ENCODE measurements around the gene AGPS. TPM values are rescaled to one million over a fixed set of nuclear protein-coding genes. Genes with fewer than 3 reads are reported as not detected.

Gene AGPS
- polyA plus RNA-seq, 1 of the 3 experiments (the other 2 are of a cell fraction): 10.9 TPM

DNA sequence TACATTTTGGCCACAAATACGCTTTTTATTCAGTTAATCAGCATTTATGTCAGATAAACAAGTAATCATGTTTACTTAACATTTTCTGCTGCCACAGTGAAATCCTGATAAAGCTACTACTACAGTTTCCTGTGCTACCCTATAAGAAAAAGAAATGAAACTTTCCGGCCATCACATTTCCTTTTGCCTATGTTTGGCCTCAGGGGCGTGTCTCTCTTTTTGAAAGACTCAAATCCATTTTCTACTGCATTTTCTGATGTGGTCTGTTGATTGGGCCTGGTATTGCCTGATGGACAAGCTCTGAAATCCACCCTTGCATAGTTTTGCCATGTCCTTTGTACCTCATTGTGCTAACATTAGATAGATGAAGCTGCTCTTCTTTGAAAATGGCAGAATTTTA, 152.6 kb downstream of the AGPS start:
- POLR2A ChIA-PET: no interaction called here
- TF ChIP-seq ELF1 (IDR thresholded peaks at IDR 0.05): no peak
- TF ChIP-seq CTCF (IDR thresholded peaks at IDR 0.05): no peak
- TF ChIP-seq, protein P1, sequence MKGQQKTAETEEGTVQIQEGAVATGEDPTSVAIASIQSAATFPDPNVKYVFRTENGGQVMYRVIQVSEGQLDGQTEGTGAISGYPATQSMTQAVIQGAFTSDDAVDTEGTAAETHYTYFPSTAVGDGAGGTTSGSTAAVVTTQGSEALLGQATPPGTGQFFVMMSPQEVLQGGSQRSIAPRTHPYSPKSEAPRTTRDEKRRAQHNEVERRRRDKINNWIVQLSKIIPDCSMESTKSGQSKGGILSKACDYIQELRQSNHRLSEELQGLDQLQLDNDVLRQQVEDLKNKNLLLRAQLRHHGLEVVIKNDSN (IDR thresholded peaks at IDR 0.05; ENCODE audit: borderline replicate concordance, low read depth): no peak
- no peak for TF ChIP-seq MEF2A (IDR thresholded peaks at IDR 0.05; ENCODE audit: borderline replicate concordance, low read depth)
- TF ChIP-seq TEAD4 (IDR thresholded peaks at IDR 0.05; ENCODE audit: borderline replicate concordance, insufficient read depth): no peak
- no peak for TF ChIP-seq GABPA (IDR thresholded peaks at IDR 0.05; ENCODE audit: low read depth)
- TF ChIP-seq, protein P2, sequence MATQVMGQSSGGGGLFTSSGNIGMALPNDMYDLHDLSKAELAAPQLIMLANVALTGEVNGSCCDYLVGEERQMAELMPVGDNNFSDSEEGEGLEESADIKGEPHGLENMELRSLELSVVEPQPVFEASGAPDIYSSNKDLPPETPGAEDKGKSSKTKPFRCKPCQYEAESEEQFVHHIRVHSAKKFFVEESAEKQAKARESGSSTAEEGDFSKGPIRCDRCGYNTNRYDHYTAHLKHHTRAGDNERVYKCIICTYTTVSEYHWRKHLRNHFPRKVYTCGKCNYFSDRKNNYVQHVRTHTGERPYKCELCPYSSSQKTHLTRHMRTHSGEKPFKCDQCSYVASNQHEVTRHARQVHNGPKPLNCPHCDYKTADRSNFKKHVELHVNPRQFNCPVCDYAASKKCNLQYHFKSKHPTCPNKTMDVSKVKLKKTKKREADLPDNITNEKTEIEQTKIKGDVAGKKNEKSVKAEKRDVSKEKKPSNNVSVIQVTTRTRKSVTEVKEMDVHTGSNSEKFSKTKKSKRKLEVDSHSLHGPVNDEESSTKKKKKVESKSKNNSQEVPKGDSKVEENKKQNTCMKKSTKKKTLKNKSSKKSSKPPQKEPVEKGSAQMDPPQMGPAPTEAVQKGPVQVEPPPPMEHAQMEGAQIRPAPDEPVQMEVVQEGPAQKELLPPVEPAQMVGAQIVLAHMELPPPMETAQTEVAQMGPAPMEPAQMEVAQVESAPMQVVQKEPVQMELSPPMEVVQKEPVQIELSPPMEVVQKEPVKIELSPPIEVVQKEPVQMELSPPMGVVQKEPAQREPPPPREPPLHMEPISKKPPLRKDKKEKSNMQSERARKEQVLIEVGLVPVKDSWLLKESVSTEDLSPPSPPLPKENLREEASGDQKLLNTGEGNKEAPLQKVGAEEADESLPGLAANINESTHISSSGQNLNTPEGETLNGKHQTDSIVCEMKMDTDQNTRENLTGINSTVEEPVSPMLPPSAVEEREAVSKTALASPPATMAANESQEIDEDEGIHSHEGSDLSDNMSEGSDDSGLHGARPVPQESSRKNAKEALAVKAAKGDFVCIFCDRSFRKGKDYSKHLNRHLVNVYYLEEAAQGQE (IDR thresholded peaks at IDR 0.05; ENCODE audit: low read depth, low read length): no peak
- TF ChIP-seq NRF1 (IDR thresholded peaks at IDR 0.05; ENCODE audit: low read depth, low read length): no peak
- CTCF ChIA-PET: interaction anchor here (0.8 to 1.4 kb wide), 3 partner anchors 11 to 59 kb away, joined by 3 read pairs; no protein-coding TSS in a partner anchor
- no peaks in the 10 kb centered on the region for H3K79me2 ChIP-seq (ENCODE audit: insufficient read depth)
- no peak overlapping the region for H3K4me3 ChIP-seq (ENCODE audit: low read depth in 2 of 2, low read length in 1 of 2)
- no peaks in the 10 kb centered on the region for H3F3A ChIP-seq (replicated peaks; ENCODE audit: insufficient read depth)
- H3K27me3 ChIP-seq (ENCODE audit: insufficient read depth): no peaks in the 10 kb centered on the region
- peaks cover 0 to 17% of the 10 kb centered on the region in 2 experiments; a peak in 2 of 4 replicates for H3K4me1 ChIP-seq (ENCODE audit: control insufficient read depth in 1 of 2, insufficient read depth in 2 of 2, low read depth in 1 of 2, low read length in 1 of 2)
- no peak overlapping the region for H3K9ac ChIP-seq
- no peak overlapping the region for H3K4me2 ChIP-seq
- H3K9me2 ChIP-seq: no peaks in the 10 kb centered on the region
- no peaks in the 10 kb centered on the region for H3K9me3 ChIP-seq
- 90% methylated on average over 3 of the region's 3 CpGs for WGBS (ENCODE audit: low lambda C conversion rate)
- no peaks in the 10 kb centered on the region for H4K20me1 ChIP-seq (ENCODE audit: insufficient read depth)
- no peak for DNase-seq
- no peak overlapping the region for H2AFZ ChIP-seq (ENCODE audit: low read depth)
- no peak overlapping the region for H3K27ac ChIP-seq (ENCODE audit: low read depth in 2 of 2, low read length in 1 of 2)
- H3K36me3 ChIP-seq (replicated peaks in 1 of 2; ENCODE audit: control insufficient read depth in 1 of 2, insufficient read depth in 2 of 2, low read length in 1 of 2): peaks cover 5% of the 10 kb centered on the region in 2 experiments

- H3K4me3 ChIP-seq (ENCODE audit: low read depth in 2 of 2, low read length in 1 of 2): peak overlapping the region in 1 of 2 experiments; percentile 17; a peak in 1 of 4 replicates
- H3K4me1 ChIP-seq (ENCODE audit: control insufficient read depth in 1 of 2, insufficient read depth in 2 of 2, low read depth in 1 of 2, low read length in 1 of 2): peaks cover 0 to 17% of the 10 kb centered on the region in 2 experiments; a peak in 2 of 4 replicates
- WGBS (ENCODE audit: low lambda C conversion rate): 95% methylated on average over 6 of the region's 10 CpGs
- TF ChIP-seq PBX3 (IDR thresholded peaks at IDR 0.05): no peak
- no peaks in the 10 kb centered on the region for H3K9me3 ChIP-seq
- no peaks in the 10 kb centered on the region for H3K9me2 ChIP-seq
- ChIA-PET POLR2A (no interaction called here), CTCF (interaction anchor here (1.4 to 4.7 kb wide), 2 partner anchors 12 to 56 kb away, joined by 3 to 17 read pairs; no protein-coding TSS in a partner anchor)
- no peak overlapping the region for H3K9ac ChIP-seq
- DNase-seq: no peak
- no peaks in the 10 kb centered on the region for H3K79me2 ChIP-seq (ENCODE audit: insufficient read depth)
- no peaks in the 10 kb centered on the region for H4K20me1 ChIP-seq (ENCODE audit: insufficient read depth)
- no peak overlapping the region for H3K27ac ChIP-seq (ENCODE audit: low read depth in 2 of 2, low read length in 1 of 2)
- H3K27me3 ChIP-seq (ENCODE audit: insufficient read depth): no peaks in the 10 kb centered on the region
- no peaks in the 10 kb centered on the region for H3F3A ChIP-seq (replicated peaks; ENCODE audit: insufficient read depth)
- peaks cover 2 to 5% of the 10 kb centered on the region in 2 experiments for H3K36me3 ChIP-seq (replicated peaks in 1 of 2; ENCODE audit: control insufficient read depth in 1 of 2, insufficient read depth in 2 of 2, low read length in 1 of 2)
- H2AFZ ChIP-seq (ENCODE audit: low read depth): no peak overlapping the region
- no peak overlapping the region for H3K4me2 ChIP-seq
Observed at GRCh38 chr2:177545981-177546585, 153.5 kb downstream of the AGPS start.

All from SK-N-SH (cell line).